ENCODE measurements around the gene MAG. TPM values are rescaled to one million over a fixed set of nuclear protein-coding genes. Genes with fewer than 3 reads are reported as not detected.

Gene MAG
- total and polyA plus RNA-seq, 2 of the 13 experiments (the other 11 are each of a cell fraction or from before 2014, with no cell fraction given) = 0.20 to 1.3 TPM

DNA sequence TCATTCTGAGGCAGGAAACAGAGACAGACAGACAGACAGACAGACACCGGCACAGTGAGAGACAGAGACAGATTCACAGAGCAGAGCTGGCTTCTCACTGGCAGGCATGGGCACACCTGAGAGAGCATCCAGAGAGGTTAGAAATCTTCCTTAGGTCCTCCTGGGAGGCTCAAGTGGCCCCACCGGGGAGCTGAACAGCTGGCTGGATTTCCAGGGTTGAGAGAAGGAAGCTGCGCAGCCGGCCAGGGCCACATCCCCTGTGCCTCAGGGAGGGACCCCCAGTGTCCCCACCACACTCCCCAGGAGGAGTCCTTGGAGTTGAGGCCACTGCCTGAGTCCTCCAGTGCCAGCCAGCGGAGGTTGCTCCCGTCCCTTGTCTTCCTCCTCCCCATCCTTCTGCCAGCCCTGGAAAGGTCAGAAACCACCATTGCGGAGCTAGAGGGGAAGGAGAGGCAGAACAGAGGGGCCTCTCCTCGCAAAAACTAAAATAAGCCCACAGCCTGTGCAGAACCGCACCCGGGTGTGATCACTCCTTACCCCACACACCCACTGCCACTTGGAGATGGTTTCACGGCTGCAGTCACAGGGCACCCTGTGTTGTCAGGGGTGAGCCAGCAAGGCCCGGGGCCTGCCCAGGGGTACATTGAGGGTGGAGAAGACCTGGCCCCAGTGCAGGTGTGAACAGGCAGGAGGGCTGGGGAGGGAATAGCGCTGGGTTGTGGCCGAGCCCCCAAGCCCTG is 70.5 kb downstream of the MAG start (continued):
- TF ChIP-seq, protein P1, sequence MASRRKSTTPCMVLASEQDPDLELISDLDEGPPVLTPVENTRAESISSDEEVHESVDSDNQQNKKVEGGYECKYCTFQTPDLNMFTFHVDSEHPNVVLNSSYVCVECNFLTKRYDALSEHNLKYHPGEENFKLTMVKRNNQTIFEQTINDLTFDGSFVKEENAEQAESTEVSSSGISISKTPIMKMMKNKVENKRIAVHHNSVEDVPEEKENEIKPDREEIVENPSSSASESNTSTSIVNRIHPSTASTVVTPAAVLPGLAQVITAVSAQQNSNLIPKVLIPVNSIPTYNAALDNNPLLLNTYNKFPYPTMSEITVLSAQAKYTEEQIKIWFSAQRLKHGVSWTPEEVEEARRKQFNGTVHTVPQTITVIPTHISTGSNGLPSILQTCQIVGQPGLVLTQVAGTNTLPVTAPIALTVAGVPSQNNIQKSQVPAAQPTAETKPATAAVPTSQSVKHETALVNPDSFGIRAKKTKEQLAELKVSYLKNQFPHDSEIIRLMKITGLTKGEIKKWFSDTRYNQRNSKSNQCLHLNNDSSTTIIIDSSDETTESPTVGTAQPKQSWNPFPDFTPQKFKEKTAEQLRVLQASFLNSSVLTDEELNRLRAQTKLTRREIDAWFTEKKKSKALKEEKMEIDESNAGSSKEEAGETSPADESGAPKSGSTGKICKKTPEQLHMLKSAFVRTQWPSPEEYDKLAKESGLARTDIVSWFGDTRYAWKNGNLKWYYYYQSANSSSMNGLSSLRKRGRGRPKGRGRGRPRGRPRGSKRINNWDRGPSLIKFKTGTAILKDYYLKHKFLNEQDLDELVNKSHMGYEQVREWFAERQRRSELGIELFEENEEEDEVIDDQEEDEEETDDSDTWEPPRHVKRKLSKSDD (CRISPR knock-in tag; IDR thresholded peaks at IDR 0.05; ENCODE audit: low read depth) = no peak
- TF ChIP-seq RFX1 (IDR thresholded peaks at IDR 0.05) = no peak
- no peak for TF ChIP-seq NFRKB (IDR thresholded peaks at IDR 0.05)
- TF ChIP-seq SAP130 (CRISPR knock-in tag; IDR thresholded peaks at IDR 0.05; ENCODE audit: low read depth) = no peak

DNA sequence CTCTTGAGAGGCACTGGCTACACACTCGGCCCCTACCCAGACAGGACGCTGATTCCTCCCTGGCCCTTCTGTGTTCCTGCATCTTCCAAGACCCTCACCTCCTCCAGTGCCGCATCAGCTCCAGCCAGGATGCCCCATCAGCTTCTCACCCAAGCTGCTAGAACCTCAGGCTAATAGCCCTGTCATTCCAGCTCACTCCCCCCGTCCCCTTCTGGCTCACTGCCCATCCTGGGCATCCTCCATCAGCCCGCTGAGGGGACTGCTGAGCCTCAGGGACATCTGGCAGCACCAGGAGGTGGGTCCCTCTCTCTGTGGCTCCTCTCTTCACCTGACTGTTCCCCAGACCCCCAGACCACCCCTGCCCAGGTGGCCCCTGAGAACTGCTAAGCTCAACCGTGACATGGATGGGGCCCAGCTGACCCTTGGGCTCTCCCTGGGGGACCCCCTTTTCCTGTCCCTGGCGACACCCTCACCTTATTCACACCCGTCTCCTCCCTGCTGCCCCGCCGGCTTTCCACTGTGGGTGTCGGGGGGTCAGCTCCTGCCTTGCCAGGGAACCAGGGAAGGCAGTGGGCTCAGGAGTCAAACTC is 71.1 kb downstream of the MAG start:
- Histone ChIP-seq H4K20me1 (ENCODE audit: insufficient read depth, low read length) (no peaks in the 10 kb centered on the region), H3K36me3 (replicated peaks in 1 of 2; ENCODE audit: control insufficient read depth in 1 of 2, insufficient read depth in 2 of 2, low read length in 2 of 2) (no peaks in the 10 kb centered on the region), H3K27me3 (ENCODE audit: control insufficient read depth in 1 of 2, insufficient read depth in 2 of 2, low read length in 2 of 2) (peaks cover 8 to 29% of the 10 kb centered on the region in 2 experiments; a peak in 4 of 5 replicates), H3K4me2 (ENCODE audit: low read depth, low read length) (no peak overlapping the region), H2AFZ (ENCODE audit: low read length) (no peak overlapping the region), H3K9me3 (ENCODE audit: low read length) (no peaks in the 10 kb centered on the region), H3K4me3 (replicated peaks in 1 of 3; ENCODE audit: insufficient read depth in 1 of 3, low read depth in 2 of 3, low read length in 3 of 3) (no peak overlapping the region), H3K27ac (ENCODE audit: extremely low read length, insufficient read depth, low read length) (no peak overlapping the region), H3K9ac (ENCODE audit: insufficient read depth, low read depth, low read length) (no peak overlapping the region), H3K4me1 (ENCODE audit: insufficient read depth, low read length) (peaks cover 3% of the 10 kb centered on the region), H3K79me2 (ENCODE audit: insufficient read depth, low read length) (no peaks in the 10 kb centered on the region)
- POLR2A ChIA-PET = no interaction called here
- no TSS peak for BruUV-seq (replicated peaks)
- FAIRE-seq = no peak
- CTCF ChIA-PET (ENCODE audit: low intra/inter-chr PET ratio, low total read pairs) = no interaction called here
- TF ChIP-seq ZNF83 (CRISPR knock-in tag; IDR thresholded peaks at IDR 0.05; ENCODE audit: borderline replicate concordance) (no peak), BHLHE40 (IDR thresholded peaks at IDR 0.05; ENCODE audit: low read length) (no peak), KMT2B (CRISPR knock-in tag; IDR thresholded peaks at IDR 0.05) (no peak), NPAS2 (CRISPR knock-in tag; IDR thresholded peaks at IDR 0.05; ENCODE audit: borderline replicate concordance) (no peak), ESRRA (CRISPR knock-in tag; IDR thresholded peaks at IDR 0.05; ENCODE audit: low read depth) (no peak), SP5 (CRISPR knock-in tag; IDR thresholded peaks at IDR 0.05; ENCODE audit: borderline replicate concordance, low read depth) (no peak), NFE2 (CRISPR knock-in tag; IDR thresholded peaks at IDR 0.05) (no peak), ZNF292 (CRISPR knock-in tag; IDR thresholded peaks at IDR 0.05; ENCODE audit: borderline replicate concordance, low read depth) (no peak), ZNF569 (CRISPR knock-in tag; IDR thresholded peaks at IDR 0.05; ENCODE audit: borderline replicate concordance) (no peak), ZSCAN25 (CRISPR knock-in tag; IDR thresholded peaks at IDR 0.05) (no peak)
- TF ChIP-seq, protein P2, sequence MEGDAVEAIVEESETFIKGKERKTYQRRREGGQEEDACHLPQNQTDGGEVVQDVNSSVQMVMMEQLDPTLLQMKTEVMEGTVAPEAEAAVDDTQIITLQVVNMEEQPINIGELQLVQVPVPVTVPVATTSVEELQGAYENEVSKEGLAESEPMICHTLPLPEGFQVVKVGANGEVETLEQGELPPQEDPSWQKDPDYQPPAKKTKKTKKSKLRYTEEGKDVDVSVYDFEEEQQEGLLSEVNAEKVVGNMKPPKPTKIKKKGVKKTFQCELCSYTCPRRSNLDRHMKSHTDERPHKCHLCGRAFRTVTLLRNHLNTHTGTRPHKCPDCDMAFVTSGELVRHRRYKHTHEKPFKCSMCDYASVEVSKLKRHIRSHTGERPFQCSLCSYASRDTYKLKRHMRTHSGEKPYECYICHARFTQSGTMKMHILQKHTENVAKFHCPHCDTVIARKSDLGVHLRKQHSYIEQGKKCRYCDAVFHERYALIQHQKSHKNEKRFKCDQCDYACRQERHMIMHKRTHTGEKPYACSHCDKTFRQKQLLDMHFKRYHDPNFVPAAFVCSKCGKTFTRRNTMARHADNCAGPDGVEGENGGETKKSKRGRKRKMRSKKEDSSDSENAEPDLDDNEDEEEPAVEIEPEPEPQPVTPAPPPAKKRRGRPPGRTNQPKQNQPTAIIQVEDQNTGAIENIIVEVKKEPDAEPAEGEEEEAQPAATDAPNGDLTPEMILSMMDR (CRISPR knock-in tag; IDR thresholded peaks at IDR 0.05) = no peak
- no peak for DNase-seq (ENCODE audit: low spot score)
- 52% methylated on average over 4 of the region's 11 CpGs for WGBS (ENCODE audit: low lambda C conversion rate)
- no peak for ATAC-seq
- in situ Hi-C loops (cut with HindIII; ENCODE audit: extremely low pct_ligation_motif_present, low pct_unique_long_range_greater_than_20kb) (no loop called here), intact Hi-C loops (cut with micrococcal nuclease; ENCODE audit: unreplicated experiment) (no loop called here)
